Measurements from ENCODE around the gene ALK. TPM values are rescaled to one million over a fixed set of nuclear protein-coding genes. Genes with fewer than 3 reads are reported as not detected.

ALK gene
- polyA plus RNA-seq, 2 of the 4 experiments (the other 2 are of a cell fraction): not detected

DNA sequence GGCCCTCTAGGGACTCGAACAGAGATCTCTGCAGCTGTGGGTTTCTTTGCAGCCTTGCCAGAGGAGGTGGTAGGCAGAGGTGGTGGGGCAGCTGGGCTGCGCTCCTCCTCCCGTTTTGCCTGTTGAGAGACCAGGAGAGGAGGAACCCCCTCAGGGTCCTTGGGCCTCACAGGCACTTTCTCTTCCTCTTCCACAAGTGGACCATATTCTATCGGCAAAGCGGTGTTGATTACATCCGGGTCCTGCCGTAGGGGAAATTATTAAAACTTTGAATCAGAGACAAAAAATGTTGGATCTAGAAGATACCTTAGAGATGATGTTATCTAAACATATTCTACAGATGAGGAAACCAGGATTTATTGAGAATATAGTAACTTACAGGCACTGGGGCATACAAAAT lies 727.7 kb downstream of the ALK start:
- no peak overlapping the region for H3K27ac ChIP-seq
- POLR2A ChIA-PET: no interaction called here
- ATAC-seq (no peak), FAIRE-seq (no peak), DNase-seq (ENCODE audit: low read depth in 1 of 2, low spot score in 1 of 2) (no peak)
- no peak for TF ChIP-seq EP300 (IDR thresholded peaks at IDR 0.05)
- no peak for TF ChIP-seq CBX2 (IDR thresholded peaks at IDR 0.05; ENCODE audit: borderline replicate concordance, low read depth)
- TF ChIP-seq MAZ (IDR thresholded peaks at IDR 0.05; ENCODE audit: borderline replicate concordance, low read depth, low read length): no peak
- no peak for TF ChIP-seq HDAC2 (IDR thresholded peaks at IDR 0.05)
- no peak for TF ChIP-seq SMC3 (IDR thresholded peaks at IDR 0.05)
- TF ChIP-seq EHMT2 (IDR thresholded peaks at IDR 0.05; ENCODE audit: low read depth): no peak
- no peak for TF ChIP-seq PBX3 (IDR thresholded peaks at IDR 0.05)
- no peak for TF ChIP-seq TFCP2L1 (CRISPR knock-in tag; IDR thresholded peaks at IDR 0.05)
- TF ChIP-seq CBX8 (IDR thresholded peaks at IDR 0.05): no peak
- TF ChIP-seq HOXB13 (CRISPR knock-in tag; IDR thresholded peaks at IDR 0.05; ENCODE audit: low read depth): no peak
- TF ChIP-seq POLR2A (IDR thresholded peaks at IDR 0.05; ENCODE audit: low read length): no peak
- TF ChIP-seq CHD4 (IDR thresholded peaks at IDR 0.05; ENCODE audit: borderline replicate concordance): no peak
- no peak for TF ChIP-seq NFE2L2 (conservative IDR thresholded peaks at IDR 0.05; ENCODE audit: low read length)
- TF ChIP-seq FOSL2 (IDR thresholded peaks at IDR 0.05): no peak
- no peak for TF ChIP-seq FOSL2 (CRISPR knock-in tag; IDR thresholded peaks at IDR 0.05)
- CTCF ChIA-PET: interaction anchor here (0.6 to 10.3 kb wide), 3 partner anchors 140 to 1749 kb away, joined by 3 to 69 read pairs (median 11); no protein-coding TSS in a partner anchor
- H3K4me2 ChIP-seq: no peak overlapping the region
- H3K4me1 ChIP-seq: peaks cover 3% of the 10 kb centered on the region; the same call in 1 of the 3 replicates
- H3K4me3 ChIP-seq: no peak overlapping the region
- WGBS (ENCODE audit: missing lambda C conversion rate): 90% methylated on average over 7 of the region's 7 CpGs
- H3K9me3 ChIP-seq: no peaks in the 10 kb centered on the region

DNA sequence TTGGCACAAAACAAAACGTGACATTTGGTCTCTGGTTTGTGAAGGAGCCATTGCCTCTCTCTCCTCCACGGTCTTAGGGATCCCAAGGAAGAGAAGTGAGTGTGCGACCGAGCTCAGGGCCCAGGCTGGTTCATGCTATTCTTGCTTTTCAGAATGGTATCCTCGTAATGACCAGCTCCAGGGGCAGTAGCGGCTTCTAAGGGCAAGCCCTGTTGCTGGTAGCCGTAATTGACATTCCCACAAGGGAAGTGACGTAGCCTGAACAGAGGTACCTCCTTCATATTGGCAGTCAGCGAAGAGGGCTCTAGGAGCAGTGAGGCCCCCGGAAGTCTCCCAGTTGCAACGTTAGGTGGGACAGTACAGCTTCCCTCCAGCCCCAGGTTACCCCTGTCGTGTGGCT lies 728.3 kb downstream of the ALK start:
- no peak for DNase-seq (ENCODE audit: low read depth in 1 of 2, low spot score in 1 of 2)
- Histone ChIP-seq H3K27ac (no peak overlapping the region), H3K9me3 (no peaks in the 10 kb centered on the region), H3K4me1 (peaks cover 3% of the 10 kb centered on the region; the same call in 1 of the 3 replicates), H3K4me3 (no peak overlapping the region), H3K4me2 (no peak overlapping the region)
- no peak for FAIRE-seq
- ChIA-PET POLR2A (no interaction called here), CTCF (interaction anchor here (10.3 kb wide), 1 partner anchor 233 kb away, joined by 69 read pairs; no protein-coding TSS in a partner anchor)
- 94% methylated on average over 12 of the region's 12 CpGs for WGBS (ENCODE audit: missing lambda C conversion rate)
- no peak for TF ChIP-seq PHF8 (IDR thresholded peaks at IDR 0.05; ENCODE audit: borderline replicate concordance, low read depth)
- TF ChIP-seq JUN (IDR thresholded peaks at IDR 0.05): 0 out of 5 replicates have a peak, but pooled peaks of 1 of the 2 experiments have one; percentile 34
- no peak for TF ChIP-seq HOXA7 (CRISPR knock-in tag; IDR thresholded peaks at IDR 0.05)
- no peak for ATAC-seq

- H3K27ac ChIP-seq: no peak overlapping the region
- TF ChIP-seq MAFK (IDR thresholded peaks at IDR 0.05; ENCODE audit: partially characterized antibody) (peak; percentile 88), NFE2L2 (conservative IDR thresholded peaks at IDR 0.05; ENCODE audit: low read length) (no peak), HMGXB4 (CRISPR knock-in tag; IDR thresholded peaks at IDR 0.05; ENCODE audit: borderline replicate concordance) (no peak)
- TF ChIP-seq, protein P1, sequence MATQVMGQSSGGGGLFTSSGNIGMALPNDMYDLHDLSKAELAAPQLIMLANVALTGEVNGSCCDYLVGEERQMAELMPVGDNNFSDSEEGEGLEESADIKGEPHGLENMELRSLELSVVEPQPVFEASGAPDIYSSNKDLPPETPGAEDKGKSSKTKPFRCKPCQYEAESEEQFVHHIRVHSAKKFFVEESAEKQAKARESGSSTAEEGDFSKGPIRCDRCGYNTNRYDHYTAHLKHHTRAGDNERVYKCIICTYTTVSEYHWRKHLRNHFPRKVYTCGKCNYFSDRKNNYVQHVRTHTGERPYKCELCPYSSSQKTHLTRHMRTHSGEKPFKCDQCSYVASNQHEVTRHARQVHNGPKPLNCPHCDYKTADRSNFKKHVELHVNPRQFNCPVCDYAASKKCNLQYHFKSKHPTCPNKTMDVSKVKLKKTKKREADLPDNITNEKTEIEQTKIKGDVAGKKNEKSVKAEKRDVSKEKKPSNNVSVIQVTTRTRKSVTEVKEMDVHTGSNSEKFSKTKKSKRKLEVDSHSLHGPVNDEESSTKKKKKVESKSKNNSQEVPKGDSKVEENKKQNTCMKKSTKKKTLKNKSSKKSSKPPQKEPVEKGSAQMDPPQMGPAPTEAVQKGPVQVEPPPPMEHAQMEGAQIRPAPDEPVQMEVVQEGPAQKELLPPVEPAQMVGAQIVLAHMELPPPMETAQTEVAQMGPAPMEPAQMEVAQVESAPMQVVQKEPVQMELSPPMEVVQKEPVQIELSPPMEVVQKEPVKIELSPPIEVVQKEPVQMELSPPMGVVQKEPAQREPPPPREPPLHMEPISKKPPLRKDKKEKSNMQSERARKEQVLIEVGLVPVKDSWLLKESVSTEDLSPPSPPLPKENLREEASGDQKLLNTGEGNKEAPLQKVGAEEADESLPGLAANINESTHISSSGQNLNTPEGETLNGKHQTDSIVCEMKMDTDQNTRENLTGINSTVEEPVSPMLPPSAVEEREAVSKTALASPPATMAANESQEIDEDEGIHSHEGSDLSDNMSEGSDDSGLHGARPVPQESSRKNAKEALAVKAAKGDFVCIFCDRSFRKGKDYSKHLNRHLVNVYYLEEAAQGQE (IDR thresholded peaks at IDR 0.05): no peak
- no peak overlapping the region for H3K4me2 ChIP-seq
- ATAC-seq: no peak
- POLR2A ChIA-PET: no interaction called here
- no peak overlapping the region for H3K4me3 ChIP-seq
- peaks cover 3% of the 10 kb centered on the region; the same call in 1 of the 3 replicates for H3K4me1 ChIP-seq
- no peaks in the 10 kb centered on the region for H3K9me3 ChIP-seq
- CTCF ChIA-PET: interaction anchor here (10.3 kb wide), 1 partner anchor 233 kb away, joined by 69 read pairs; no protein-coding TSS in a partner anchor
- no peak for DNase-seq (ENCODE audit: low read depth in 1 of 2, low spot score in 1 of 2)
- FAIRE-seq: no peak
- 78% methylated on average over 3 of the region's 3 CpGs for WGBS (ENCODE audit: missing lambda C conversion rate)
Measured at GRCh38 chr2:29192526-29192925, 728.9 kb downstream of the ALK start.

Data from A549 (cell line).